HPDE6-E6E7 (cell line): ENCODE results near the gene PPP3CA.

Experiments used
- DNase-seq: peaks from one replicate; pipeline ENCODE4 v3.0.0; 2011; ENCODE audit warnings: missing footprints; ENCODE audit errors: extremely low spot score

The PPP3CA gene

DNA sequence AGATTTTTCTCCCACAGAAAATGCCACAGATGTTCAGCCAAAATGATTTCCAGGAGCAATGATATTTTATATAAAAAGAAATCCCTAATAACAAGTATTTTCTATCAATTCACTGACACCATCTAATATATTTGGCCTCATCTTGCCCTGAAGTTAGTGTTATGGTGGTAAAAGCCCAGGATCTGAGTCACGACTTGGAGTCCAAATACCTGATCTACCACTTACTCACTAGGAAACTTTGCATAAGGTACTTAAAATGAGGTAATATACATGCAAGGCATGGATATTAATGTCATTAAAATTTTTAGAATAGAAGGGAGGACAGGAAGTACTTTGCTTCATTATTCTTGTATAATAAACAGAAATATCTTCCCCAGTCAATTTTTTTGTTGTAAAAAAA is 16.3 kb downstream of the PPP3CA start:
- DNase-seq = peak; percentile 42

DNA sequence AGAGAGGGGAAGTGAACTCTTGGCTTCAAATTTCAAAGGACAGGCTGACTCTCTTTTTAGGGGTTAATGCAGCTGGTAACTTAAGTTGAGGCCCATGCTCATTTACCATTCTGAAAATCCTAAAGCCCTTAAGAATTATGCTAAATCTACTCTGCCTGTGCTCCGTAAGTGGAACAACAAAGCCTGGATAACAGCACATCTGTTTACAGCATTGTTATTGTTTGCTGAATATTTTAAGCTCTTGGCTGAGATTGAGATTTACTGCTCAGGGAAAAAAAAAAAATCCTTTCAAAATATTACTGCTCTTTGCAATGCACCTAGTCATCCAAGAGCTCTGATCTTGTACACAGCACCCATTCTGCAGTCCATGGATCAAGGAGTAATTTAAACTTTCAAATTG is 17.7 kb downstream of the PPP3CA start:
- DNase-seq = no peak

DNA sequence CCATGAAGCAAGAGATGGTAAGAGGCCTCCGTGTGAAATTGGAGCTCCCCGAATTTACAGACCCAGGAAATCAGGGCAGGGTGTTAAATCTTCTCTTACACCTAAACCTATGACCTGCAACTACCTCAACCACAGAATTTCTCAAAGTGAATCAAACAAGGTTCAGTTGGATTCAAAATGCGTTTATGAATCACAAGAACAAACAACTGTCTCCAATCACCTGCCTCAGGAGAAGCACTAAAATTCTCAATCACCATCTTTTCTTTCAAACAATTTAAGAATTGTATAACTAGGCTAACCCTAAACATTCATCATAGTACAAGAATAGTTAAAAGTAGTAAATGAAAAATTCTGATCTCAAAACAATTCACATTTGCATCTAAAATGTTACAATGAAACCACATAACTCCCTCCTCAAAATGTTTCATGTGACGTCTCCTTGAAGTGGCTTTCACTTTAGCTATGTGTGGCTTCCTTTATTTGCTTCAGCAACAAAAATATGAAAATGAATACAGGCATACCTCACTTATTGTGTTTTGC is 19.2 kb downstream of the PPP3CA start:
- no peak for DNase-seq

DNA sequence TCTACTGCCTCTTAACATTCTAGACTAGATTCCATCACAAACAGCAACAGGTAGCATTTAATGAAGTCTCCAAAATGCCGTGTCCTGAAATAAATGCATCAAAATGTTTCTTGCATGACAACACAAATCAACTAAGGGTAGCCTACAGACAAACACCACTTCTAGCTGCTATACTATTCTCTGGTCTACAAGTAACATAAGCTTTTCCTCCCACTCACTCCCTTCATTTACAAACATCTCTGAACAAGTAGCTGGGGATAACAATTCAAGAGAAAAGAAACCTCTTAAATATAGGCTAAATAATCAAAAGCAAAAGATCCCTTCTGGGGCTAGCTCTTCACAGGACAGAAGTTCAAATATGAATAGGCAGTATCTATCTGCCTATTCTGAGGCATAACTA is 20.8 kb downstream of the PPP3CA start:
- DNase-seq = no peak

DNA sequence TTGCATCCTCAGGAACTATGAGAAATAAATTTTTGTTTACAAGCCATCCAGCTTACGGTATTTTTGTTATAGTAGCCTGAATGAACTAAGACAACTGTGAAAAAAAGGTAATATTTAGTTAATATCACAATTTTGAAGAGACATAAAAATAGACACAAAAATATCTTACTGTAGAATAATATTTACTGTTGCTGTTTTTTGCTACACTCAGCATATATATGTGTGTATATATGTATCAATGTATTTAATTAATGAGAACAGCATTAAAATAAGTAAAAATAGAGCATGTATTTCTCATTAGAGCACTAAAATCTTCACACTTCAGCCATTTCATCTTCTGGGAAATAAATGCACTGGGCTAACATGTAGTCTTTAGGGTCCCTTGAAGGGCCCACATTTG is 24.6 kb downstream of the PPP3CA start:
- DNase-seq = no peak

DNA sequence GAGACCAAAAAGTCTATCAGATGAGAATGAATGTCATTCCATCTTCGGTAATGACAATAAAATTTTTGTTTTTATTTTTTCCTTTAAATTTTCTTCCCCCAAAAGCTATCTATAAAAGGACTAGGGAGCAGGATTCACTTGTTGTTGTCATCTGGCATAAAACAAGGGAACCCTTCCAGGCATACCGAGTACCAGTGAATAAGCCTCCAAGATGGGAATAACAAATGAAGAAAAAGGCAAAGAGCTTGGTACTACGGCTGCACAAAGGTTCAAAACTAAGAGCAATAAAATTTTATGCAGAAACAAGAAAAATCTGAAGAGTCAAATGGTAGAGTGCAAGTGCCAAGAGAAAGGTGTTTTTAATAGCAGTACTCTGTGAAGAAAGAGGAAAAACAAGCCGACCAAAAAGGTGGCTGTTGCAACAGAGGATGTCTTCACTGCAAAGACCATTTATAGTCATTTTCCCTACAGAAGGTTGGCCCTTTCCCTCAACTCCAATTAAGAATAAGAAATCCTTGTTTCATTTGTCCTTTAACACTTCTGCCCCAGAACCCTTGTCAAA is 25.8 kb downstream of the PPP3CA start:
- no peak for DNase-seq

DNA sequence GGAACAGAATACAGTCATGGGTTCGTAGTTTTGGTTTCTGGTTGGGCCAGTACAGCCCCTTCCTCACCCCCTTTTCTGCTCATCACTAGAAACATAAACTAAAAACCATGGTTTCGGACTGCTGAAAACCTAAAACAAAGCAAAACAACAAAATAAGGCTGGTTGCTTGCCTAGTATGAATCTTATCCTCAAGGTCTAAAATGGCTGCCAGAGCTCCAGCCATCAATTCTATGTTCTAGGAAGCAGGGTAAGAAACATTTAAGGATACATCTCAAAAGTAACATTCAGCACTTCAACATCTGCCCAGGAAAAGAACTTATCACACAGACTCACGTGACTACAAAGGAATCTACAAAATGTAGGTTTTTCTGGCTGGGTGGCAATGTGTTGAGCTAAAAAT is 31.5 kb downstream of the PPP3CA start:
- DNase-seq = no peak

DNA sequence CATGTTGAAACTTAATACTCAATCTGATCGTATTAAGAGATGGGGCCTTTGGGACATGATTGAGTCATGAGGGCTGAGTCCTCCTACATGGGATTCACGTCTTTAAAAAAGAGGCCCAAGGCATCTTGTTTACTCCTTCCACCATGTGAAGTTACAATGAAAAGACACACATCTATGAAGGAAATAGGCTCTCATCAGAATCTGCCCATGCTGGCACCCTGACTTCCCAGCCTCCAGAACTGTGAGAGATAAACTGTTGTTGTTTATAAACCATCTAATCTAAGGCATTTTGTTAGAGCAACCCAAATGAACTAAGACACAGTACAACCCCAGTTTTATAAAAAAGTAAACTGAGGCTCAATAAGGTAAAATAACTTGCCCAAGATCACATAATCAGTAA is 32.3 kb downstream of the PPP3CA start:
- DNase-seq = no peak

DNA sequence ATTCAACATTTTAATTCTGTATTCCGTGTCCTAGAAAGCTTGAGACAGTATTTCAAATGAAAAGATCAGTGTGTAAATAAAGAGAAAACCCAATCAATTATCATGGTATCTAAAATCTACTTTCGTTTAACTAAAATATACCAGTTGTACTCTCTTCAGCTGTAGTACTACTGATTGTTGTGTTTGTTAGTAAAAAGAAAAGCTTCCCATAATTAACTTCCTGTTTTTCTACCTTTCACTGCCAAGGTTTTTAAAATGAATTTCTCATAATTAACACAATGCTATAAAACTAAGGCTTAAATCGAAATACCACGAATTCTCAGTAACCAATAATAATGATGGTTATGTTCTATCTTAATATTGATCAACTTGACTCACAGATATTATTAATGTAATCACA is 37.4 kb downstream of the PPP3CA start:
- no peak for DNase-seq

DNA sequence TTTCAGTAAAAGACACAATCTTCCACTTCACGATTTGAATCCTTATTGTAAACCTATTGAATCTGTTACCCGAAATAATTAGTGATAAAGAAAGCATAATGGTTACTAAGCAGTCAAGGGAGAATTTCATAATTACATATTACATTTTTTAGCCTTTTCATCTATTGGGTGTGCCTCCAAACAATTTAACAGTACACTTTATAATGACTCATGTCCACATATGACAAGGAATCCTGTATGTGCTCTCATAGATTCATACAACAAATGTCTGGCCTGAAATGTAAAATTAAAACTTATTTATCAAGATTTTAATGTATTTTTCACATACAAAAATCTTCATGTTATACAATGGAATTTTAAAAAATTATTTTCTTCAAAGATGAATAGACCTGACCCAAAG is 39.4 kb downstream of the PPP3CA start:
- DNase-seq = peak; percentile 14

DNA sequence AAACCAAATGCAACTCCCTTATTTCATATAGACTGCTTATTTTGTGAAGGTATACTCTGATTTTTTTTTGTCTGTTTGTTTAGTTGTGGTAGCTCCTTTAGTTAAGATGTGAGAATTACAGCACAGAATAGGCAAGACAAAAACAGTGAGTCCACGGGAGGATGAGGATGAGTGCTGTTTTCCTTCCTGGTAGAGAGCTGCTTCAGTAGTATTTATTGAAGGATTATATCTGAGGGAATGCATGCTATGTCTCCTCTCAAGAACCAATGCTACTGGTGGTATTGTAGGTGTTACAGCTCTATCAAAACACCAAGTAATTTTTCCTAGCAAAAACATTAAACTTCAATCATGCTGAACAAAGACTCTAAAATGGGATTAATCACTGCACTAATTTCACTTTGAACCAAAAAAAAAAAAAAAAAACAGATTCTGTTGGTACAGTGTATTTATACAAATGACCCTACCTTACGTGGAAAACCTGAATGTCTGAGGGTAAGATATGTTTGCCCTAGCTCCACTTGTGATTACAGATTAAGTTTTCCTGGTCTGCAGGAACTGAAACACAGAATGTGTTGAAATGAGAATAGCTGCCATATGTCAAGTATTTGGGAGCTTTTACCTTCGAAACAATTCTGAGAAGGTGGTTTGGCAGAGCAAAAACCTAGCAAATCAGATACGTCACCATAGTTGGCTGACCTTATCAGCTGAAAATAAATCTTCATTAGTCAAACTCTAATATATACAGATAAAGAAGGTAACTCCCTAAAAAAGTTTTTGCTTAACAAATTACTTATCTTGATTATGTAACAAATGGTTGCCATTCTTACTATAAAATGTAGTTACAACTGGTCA is 40.3 kb downstream of the PPP3CA start:
- DNase-seq = no peak

DNA sequence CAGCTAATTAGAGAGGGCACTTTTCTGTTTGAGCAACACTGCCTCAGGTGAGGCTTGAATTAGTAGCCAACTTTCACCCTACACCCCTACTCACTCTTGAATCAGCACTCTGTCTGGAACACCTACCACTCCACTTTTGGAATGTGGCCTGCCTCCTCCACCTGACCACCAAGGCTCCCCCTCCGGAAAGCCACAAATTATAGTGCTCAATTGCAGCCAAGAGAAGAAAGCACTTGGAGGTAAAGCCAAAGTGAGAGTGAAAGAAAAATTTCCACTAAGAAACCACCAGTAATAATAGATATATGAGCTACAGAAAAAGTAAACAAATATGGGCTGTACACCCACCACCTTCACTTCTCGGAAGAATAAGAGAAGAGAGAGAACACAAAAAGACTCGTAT is 41.1 kb downstream of the PPP3CA start:
- DNase-seq = no peak

DNA sequence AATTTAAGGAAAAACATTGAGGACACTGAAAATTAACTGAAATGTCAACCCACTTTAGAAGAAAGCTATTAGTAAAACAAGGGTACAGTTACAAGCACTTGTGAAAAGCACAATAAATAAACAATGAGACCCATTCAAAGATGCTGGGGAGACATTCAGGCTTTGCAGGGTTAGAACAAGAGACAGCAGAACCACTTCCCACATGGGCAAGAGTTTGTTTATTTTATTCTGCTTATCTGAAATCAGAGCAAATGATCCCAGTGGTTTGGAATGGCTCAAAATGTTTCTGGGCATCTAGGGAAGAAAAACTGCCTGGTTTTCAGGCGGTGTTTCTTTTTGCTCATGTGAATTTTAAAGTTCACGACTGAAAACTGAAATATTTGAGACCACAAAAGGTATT is 42.4 kb downstream of the PPP3CA start:
- DNase-seq = no peak

DNA sequence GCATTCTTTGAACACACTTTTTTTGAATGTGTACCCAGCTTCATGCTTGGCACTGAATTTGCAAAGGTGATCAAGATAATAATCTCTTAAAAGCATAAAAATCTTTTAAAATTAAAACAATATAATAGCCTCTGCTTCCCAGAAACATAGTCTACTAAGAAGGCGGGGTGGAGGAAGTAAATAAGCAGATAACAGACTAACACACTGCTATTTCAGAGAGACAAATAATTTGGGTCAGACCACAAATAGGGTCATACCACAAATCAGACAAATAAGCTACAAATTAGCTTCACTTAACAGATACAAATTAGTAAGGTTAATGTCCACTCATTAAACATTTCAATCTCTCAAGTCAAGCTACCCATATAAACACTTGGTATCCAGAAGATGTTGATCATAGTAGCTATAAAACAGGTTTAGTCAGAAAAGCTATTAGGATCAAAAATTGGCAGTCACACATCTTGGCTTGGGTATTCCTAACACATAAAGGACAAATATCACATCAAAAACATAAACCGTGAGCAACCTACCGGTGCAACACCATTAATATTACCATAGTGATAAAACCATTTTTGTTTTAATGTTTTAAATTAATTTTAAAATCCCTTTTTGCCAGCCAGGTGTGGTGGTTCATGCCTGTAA is 47.3 kb downstream of the PPP3CA start:
- DNase-seq = no peak

DNA sequence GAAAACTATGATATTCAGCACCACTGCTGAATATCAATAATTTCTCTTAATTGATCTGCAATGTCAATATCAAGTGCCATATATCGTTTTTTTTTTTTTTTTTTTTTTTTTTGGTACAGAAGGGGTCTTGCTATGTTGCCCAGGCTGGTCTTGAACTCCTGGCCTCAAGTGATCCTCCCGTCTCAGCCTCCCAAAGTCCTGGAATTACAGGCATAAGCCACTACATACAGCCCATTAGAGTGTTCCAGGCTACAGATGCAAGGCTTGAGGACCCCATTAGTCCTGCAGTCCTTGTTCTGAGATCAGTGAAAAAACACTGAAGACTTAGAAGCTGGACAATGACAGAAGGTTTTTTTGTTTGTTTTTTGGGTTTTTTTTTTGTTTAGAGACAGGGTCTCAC is 48.3 kb downstream of the PPP3CA start:
- DNase-seq = no peak

DNA sequence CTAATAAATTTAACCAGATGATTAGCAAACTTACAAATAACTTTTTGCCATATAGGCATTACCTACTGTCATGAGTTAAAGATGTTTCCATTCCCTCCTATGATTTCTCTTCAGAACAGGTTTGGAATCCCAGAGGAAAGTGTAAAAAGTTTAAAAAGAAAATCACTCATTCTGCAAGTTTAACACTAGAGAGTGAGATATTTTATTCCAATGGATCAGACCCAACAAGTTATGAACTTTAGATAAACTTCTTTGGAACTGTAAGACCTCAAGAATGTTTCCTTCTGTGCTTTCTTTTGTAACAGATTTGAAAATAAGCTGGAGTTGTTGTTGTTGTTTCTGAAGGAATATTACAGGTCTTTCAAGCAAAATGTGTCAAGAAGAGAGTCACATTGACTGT is 51.6 kb downstream of the PPP3CA start:
- no peak for DNase-seq

DNA sequence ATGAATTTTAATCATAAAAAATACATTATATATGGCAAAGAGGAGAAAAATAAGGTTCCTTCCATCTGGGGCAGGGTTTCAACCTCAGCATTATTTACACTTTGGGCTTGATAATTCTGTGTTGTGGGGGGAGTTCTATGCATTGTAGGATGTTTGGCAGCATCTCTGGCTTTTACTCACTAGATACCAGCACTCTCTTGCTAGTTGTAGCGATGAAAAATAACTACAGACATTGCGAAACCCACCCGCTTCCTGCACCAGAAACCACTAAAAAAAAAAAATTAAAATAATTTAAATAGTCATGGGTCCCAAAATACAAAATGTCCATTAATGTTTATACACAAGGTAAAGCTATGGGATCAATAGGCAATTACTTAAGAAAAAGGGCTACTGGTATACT is 52.7 kb downstream of the PPP3CA start:
- no peak for DNase-seq

DNA sequence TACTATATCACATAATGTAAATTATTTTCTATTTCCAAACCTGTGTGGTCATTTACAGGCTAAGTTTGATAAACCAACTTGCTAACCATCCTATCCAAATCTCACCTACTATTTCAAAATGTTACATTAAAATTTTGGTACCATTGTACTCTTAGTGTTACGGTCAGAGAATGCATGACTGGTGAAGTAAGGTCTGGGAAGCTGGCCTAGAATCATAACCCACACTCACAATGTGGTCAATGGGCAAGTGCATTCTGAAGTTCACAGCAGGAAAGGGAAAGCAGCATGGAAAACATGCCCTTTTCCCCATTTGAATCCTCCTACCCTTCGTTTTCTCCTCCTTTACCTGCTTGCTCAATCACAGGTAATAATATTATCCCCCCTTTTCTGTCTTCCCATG is 54.4 kb downstream of the PPP3CA start:
- DNase-seq = no peak

DNA sequence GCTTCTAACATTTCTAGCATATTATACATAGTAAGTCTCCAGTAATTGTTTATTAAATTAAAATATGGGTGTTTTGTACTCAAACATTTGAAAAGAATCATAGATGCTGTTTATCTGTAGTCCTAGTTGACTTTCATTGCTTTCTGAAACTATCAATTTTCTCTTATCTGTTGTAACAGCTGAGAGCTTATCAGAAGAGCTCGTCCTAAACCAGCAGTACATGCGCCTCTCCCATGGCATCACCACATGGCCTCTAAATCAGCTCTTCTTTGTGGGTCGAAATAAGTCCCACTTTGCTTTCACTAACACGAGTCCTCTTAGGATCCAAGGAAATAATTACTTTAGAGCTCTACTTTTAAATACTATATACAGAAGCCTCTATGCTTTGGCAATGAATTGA is 55.1 kb downstream of the PPP3CA start:
- DNase-seq = no peak

DNA sequence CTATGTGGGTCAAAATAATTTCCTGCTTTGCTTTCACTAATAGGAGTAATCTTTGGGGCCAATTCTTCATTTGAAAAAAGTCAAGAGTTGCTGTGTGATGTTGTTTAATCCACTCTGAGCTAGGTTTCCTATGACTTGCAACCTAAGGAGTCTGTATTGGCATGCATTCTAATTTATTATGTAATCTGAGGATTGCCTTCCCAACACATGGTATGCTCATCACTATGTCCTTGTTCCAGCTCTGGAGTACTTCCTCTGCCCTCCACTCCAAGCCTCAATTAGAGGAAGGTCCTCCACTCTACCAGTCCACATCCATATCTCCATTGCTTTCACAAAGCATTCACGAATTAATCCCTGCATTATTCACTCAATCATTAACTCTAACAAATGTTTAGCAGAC is 56.1 kb downstream of the PPP3CA start:
- DNase-seq = no peak

DNA sequence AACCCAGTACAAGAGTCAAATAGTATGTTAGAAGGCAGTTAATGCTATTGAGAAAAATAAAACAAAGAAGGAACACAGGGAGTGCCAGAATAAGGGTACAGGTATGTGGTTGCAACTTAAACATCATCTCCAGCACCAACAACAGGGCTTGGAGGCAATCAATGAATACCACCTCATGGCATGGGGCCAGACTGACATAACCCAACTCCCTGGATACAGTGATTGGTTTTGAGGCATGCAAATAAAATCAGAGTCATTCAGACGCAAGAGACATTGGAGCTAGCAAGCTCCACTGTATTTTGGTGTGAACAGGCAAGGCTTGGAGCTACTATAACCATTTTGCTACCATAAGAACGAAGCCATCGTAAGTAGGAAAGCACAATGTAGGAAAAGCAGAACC is 56.7 kb downstream of the PPP3CA start:
- no peak for DNase-seq

DNA sequence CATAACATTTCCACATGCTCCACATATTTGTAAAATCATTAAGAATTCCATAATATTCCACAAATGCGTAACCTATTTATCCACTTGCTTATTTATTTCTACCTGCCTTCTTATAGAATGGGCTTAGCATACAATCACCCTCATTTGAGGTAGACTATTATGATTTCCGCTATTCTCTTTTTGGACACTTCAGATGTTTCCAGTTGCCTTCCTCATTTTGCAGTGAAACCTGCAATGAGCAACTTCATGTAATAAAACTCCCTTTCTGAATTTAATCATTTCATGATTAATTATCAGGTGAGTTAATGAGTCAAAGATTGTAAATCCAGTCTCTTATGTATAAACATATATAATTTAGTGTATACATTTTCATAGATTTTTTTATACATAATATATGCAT is 58.0 kb downstream of the PPP3CA start:
- no peak for DNase-seq
